Measurements from ENCODE around the gene GREB1.

GREB1 gene, protein sequence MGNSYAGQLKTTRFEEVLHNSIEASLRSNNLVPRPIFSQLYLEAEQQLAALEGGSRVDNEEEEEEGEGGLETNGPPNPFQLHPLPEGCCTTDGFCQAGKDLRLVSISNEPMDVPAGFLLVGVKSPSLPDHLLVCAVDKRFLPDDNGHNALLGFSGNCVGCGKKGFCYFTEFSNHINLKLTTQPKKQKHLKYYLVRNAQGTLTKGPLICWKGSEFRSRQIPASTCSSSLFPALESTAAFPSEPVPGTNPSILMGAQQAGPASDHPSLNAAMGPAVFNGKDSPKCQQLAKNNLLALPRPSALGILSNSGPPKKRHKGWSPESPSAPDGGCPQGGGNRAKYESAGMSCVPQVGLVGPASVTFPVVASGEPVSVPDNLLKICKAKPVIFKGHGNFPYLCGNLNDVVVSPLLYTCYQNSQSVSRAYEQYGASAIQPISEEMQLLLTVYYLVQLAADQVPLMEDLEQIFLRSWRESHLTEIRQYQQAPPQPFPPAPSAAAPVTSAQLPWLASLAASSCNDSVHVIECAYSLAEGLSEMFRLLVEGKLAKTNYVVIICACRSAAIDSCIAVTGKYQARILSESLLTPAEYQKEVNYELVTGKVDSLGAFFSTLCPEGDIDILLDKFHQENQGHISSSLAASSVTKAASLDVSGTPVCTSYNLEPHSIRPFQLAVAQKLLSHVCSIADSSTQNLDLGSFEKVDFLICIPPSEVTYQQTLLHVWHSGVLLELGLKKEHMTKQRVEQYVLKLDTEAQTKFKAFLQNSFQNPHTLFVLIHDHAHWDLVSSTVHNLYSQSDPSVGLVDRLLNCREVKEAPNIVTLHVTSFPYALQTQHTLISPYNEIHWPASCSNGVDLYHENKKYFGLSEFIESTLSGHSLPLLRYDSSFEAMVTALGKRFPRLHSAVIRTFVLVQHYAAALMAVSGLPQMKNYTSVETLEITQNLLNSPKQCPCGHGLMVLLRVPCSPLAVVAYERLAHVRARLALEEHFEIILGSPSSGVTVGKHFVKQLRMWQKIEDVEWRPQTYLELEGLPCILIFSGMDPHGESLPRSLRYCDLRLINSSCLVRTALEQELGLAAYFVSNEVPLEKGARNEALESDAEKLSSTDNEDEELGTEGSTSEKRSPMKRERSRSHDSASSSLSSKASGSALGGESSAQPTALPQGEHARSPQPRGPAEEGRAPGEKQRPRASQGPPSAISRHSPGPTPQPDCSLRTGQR (N-terminal part only)

DNA sequence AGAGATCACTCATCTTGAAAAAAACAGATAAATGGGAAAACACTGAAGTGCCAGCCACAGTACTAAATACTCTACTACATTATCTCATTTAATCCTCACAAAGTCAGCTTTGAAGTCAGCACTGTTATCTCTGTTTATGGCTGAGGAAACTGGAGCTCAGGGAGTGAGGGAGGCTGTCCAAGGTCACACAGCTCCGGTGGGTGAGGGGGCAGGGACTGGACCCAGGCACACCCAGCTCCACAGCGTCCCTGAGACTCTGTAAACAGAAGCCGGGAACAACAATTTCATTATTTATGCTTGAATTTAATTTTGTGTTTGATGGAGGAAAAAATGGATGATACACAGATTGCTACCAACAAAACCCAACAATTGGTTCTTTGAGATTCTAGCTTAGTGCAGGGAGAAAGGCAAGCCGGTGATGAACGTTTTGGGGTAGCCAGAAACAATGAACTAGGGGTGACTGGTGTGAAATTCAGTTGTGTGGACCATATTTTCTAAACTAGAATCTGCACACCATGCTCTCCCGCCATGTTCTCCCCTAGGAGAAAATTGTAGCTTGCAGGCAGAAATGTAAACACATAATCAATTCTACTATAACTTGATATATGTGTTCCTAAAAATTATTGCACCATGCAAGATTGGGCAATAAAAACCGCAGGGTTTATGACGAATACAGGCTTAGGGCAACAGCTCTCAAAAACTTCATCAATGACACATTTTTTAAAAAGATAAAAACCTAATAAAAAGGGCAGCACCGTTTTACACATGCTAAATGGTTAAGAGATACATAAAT, at the start of gene GREB1:
TSS of gene GREB1 (plus strand) at position 768 of the 793 bp plus-strand sequence. CDS start 22,570 bp downstream, outside the sequence.
- Histone ChIP-seq H3K4me3 (ENCODE audit: low read length) (no peak within 1 kb of the TSS), H3K36me3 (ENCODE audit: control insufficient read depth, insufficient read depth, low read length, severe bottlenecking) (no peaks in the 10 kb centered on the region), H3K9me3 (ENCODE audit: control insufficient read depth, low read length) (no peaks in the 10 kb centered on the region), H3K4me1 (ENCODE audit: control insufficient read depth, insufficient read depth, low read length) (peaks cover 25% of the 10 kb centered on the region), H3K27me3 (replicated peaks; ENCODE audit: control insufficient read depth, insufficient read depth, low read length) (peaks cover 46% of the 10 kb centered on the region), H3K9ac (ENCODE audit: low read length) (no peak within 1 kb of the TSS)
- no peak for DNase-seq (ENCODE audit: low read depth)

DNA sequence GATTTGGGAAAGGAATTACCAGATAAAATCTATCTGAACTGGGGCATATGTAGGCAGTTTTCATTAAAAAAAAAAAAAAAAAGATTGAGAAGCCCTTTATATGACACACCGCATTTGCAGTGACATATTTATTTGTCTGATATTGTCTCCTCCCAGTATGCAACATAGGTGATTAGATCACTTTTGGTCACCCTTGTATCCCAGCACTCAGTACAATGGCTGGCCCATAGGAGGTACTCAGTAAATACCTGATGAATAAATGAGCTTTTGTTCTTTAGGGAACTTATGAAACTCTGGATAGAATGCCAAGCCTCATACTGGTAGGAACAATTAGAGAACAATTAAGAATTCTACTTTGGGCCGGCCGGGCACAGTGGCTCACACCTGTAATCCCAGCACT, 45.0 kb upstream of the GREB1 start:
- H3K27me3 ChIP-seq (replicated peaks; ENCODE audit: control insufficient read depth, insufficient read depth, low read length): peaks cover 45% of the 10 kb centered on the region
- DNase-seq (ENCODE audit: low read depth): no peak
- H3K36me3 ChIP-seq (ENCODE audit: control insufficient read depth, insufficient read depth, low read length, severe bottlenecking): no peaks in the 10 kb centered on the region
- peaks cover 4% of the 10 kb centered on the region for H3K4me1 ChIP-seq (ENCODE audit: control insufficient read depth, insufficient read depth, low read length)
- no peak overlapping the region for H3K9ac ChIP-seq (ENCODE audit: low read length)
- H3K9me3 ChIP-seq (ENCODE audit: control insufficient read depth, low read length): no peaks in the 10 kb centered on the region
- H3K4me3 ChIP-seq (ENCODE audit: low read length): no peak overlapping the region

DNA sequence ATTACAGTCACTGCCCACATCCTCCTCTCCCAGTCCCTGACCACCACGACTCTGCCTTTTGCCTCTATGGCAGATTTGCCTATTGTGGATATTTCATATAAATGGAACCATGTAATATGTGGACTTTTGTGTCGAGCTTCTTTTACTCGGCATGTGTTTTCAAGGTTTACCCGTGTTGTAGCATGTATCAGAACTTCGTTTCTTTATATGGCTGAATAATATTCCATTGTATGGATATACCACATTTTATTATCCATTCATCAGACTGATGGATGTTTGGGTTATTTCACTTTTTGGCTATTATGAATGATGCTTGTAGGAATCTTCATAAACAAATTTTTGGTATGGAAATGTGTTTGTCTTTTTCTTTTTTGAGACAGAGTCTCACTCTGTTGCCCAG, 43.7 kb upstream of the GREB1 start:
- peaks cover 4% of the 10 kb centered on the region for H3K4me1 ChIP-seq (ENCODE audit: control insufficient read depth, insufficient read depth, low read length)
- H3K9me3 ChIP-seq (ENCODE audit: control insufficient read depth, low read length): no peaks in the 10 kb centered on the region
- peaks cover 41% of the 10 kb centered on the region for H3K27me3 ChIP-seq (replicated peaks; ENCODE audit: control insufficient read depth, insufficient read depth, low read length)
- no peaks in the 10 kb centered on the region for H3K36me3 ChIP-seq (ENCODE audit: control insufficient read depth, insufficient read depth, low read length, severe bottlenecking)
- no peak for DNase-seq (ENCODE audit: low read depth)
- no peak overlapping the region for H3K4me3 ChIP-seq (ENCODE audit: low read length)
- no peak overlapping the region for H3K9ac ChIP-seq (ENCODE audit: low read length)

DNA sequence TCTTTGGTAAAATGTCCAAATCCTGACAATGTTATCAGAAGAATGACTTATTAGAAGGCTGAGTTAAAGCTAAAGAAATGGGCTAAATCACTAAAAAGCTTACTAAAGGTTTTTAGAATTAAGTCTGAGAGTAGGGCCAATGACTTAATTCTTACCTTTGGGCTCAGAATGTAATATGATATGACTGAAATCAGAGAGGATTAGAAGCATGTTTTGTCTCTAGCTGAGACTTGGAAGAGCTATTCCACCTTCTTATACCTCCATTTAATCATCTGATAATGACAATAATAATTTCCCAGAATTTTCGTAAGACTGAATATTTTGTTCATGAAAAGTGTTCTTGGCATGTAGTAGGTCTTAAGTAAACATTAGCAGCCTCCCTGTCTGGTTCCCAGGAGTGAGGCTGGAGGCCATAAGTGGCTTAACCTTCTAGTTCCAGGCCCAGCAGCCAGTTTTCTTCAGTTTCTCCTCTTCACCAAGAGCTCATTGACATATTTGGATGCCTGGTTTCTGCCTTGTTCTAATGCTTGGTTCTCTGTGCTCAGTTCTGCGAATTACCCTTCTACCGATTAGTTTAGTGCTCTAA, 42.4 kb upstream of the GREB1 start:
- Histone ChIP-seq H3K9ac (ENCODE audit: low read length) (no peak overlapping the region), H3K4me1 (ENCODE audit: control insufficient read depth, insufficient read depth, low read length) (peaks cover 4% of the 10 kb centered on the region), H3K4me3 (ENCODE audit: low read length) (no peak overlapping the region), H3K9me3 (ENCODE audit: control insufficient read depth, low read length) (no peaks in the 10 kb centered on the region), H3K27me3 (replicated peaks; ENCODE audit: control insufficient read depth, insufficient read depth, low read length) (peaks cover 39% of the 10 kb centered on the region), H3K36me3 (ENCODE audit: control insufficient read depth, insufficient read depth, low read length, severe bottlenecking) (no peaks in the 10 kb centered on the region)
- DNase-seq (ENCODE audit: low read depth): no peak

DNA sequence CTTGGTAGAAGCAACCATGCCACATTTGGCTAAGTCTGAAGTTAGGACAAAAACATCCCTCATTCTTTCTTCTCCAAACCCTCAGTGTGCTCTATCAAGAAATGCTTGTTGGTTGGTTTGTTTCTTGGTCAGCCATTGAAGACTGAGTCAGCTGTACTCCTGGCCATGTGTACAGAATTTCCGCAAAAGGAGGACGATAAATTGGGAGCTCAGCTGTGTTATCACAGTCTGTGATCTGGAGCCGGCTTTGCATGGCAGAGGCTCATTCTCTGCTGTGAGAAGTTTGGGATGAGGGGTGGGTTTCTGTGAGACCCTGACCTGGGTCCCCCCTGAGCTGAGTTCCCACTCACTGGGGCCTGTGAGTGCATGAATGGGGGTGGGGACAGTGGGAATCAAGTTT, 41.6 kb upstream of the GREB1 start:
- H3K4me3 ChIP-seq (ENCODE audit: low read length): no peak overlapping the region
- peaks cover 4% of the 10 kb centered on the region for H3K4me1 ChIP-seq (ENCODE audit: control insufficient read depth, insufficient read depth, low read length)
- H3K9ac ChIP-seq (ENCODE audit: low read length): no peak overlapping the region
- no peaks in the 10 kb centered on the region for H3K9me3 ChIP-seq (ENCODE audit: control insufficient read depth, low read length)
- no peaks in the 10 kb centered on the region for H3K36me3 ChIP-seq (ENCODE audit: control insufficient read depth, insufficient read depth, low read length, severe bottlenecking)
- DNase-seq (ENCODE audit: low read depth): no peak
- H3K27me3 ChIP-seq (replicated peaks; ENCODE audit: control insufficient read depth, insufficient read depth, low read length): peaks cover 36% of the 10 kb centered on the region

DNA sequence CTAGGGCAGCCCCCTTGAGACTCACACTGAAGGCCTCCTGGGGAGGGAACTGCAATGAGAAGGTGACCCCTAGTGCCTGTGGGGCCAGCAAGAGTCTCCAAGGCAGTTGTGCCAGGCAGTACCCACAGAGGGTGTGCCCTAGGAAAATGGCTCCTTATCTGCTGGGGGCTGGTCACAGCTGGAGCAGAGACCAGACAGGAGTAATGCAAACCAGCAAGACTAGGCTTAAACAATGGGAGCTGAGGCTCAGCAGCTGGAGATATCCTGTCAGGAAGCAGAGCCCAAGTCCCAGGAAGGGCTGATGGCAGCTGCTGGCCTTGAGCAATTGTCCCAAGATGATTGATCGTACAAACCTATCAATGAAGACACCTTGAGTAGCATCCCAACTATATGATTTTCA, 41.1 kb upstream of the GREB1 start:
- no peak for DNase-seq (ENCODE audit: low read depth)
- Histone ChIP-seq H3K4me3 (ENCODE audit: low read length) (no peak overlapping the region), H3K4me1 (ENCODE audit: control insufficient read depth, insufficient read depth, low read length) (peaks cover 4% of the 10 kb centered on the region), H3K27me3 (replicated peaks; ENCODE audit: control insufficient read depth, insufficient read depth, low read length) (peaks cover 34% of the 10 kb centered on the region), H3K9ac (ENCODE audit: low read length) (no peak overlapping the region), H3K9me3 (ENCODE audit: control insufficient read depth, low read length) (no peaks in the 10 kb centered on the region), H3K36me3 (ENCODE audit: control insufficient read depth, insufficient read depth, low read length, severe bottlenecking) (no peaks in the 10 kb centered on the region)

DNA sequence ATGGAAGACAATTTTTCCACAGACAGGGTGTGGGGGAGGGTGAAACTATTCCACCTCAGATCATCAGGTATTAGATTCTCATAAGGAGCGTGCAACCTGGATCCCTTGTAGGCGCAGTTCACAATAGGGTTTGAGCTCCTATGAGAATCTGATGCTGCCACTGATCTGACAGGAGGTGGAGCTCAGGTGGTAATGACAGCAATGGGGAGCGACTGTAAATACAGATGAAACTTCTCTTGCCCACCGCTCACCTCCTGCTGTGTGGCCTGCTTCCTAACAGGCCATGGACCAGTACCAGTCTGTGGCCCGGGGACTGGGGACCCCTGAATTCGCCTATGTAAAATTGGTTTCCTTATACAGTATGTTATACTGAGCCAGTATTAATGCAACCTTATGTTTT, 40.6 kb upstream of the GREB1 start:
- Histone ChIP-seq H3K9ac (ENCODE audit: low read length) (no peak overlapping the region), H3K4me3 (ENCODE audit: low read length) (no peak overlapping the region), H3K4me1 (ENCODE audit: control insufficient read depth, insufficient read depth, low read length) (peaks cover 4% of the 10 kb centered on the region), H3K27me3 (replicated peaks; ENCODE audit: control insufficient read depth, insufficient read depth, low read length) (peaks cover 34% of the 10 kb centered on the region), H3K36me3 (ENCODE audit: control insufficient read depth, insufficient read depth, low read length, severe bottlenecking) (no peaks in the 10 kb centered on the region), H3K9me3 (ENCODE audit: control insufficient read depth, low read length) (no peaks in the 10 kb centered on the region)
- no peak for DNase-seq (ENCODE audit: low read depth)

DNA sequence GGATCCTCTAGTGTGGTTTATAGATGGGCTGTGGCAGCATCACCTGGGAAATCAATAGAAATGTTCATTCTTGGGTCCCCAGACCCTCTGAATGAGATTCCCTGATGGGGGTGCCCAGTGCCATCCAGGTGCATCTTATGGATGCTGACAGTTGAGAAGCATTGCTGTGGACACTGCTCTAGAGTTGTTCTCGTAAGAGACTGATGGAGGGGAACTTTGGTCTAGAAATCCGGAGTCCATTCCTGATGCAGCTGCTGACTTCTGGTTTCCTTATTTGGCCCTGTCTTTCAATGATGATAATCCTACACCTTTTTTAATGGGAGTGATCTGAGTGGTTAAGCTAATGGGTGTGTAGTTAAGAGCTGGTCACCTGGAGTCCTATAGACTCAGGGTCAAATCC, 39.5 kb upstream of the GREB1 start:
- peaks cover 14% of the 10 kb centered on the region for H3K4me1 ChIP-seq (ENCODE audit: control insufficient read depth, insufficient read depth, low read length)
- peaks cover 36% of the 10 kb centered on the region for H3K27me3 ChIP-seq (replicated peaks; ENCODE audit: control insufficient read depth, insufficient read depth, low read length)
- no peaks in the 10 kb centered on the region for H3K9me3 ChIP-seq (ENCODE audit: control insufficient read depth, low read length)
- H3K9ac ChIP-seq (ENCODE audit: low read length): no peak overlapping the region
- no peak overlapping the region for H3K4me3 ChIP-seq (ENCODE audit: low read length)
- DNase-seq (ENCODE audit: low read depth): no peak
- H3K36me3 ChIP-seq (ENCODE audit: control insufficient read depth, insufficient read depth, low read length, severe bottlenecking): no peaks in the 10 kb centered on the region

DNA sequence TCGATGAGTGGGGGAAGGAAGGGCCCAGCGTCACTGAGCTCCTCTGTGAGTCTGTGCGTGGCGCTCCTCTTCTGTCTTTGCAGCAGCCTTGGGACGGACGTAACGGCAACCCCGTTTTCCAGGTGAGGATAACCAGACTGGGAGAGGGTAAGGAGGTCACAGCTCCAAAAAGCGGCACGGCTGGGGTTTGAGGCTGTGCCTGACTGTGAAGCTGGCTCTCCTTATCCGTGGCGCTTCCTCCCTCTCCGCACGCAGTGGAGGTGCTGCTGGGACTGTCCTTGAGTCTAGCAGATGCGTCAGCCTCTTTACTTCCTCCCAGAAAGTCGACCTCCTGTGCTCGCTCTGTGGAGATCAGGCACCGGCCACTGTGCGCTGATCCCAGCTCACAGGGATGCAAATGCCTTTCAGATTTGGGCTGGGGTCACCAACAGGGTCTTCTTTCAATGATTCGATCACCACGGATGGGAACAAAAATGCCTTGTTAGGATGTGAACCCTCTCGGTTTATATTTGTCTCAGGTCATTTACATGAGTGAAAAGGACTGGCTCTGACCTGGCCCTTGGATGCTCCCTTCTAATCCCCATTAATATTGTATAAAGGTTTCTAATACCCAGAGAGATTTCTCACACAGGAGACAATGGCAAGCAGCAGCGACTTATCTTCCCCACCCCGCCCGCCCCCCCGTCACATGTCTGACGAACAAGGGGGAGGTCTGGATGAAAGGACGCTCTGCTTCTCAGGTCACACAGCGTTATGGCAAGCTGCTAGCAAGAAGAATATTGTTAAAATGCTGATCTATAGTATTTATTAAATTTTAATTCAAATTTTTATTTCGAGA, 37.8 kb upstream of the GREB1 start:
- Histone ChIP-seq H3K36me3 (ENCODE audit: control insufficient read depth, insufficient read depth, low read length, severe bottlenecking) (no peaks in the 10 kb centered on the region), H3K27me3 (replicated peaks; ENCODE audit: control insufficient read depth, insufficient read depth, low read length) (peaks cover 40% of the 10 kb centered on the region), H3K9ac (ENCODE audit: low read length) (no peak overlapping the region), H3K9me3 (ENCODE audit: control insufficient read depth, low read length) (no peaks in the 10 kb centered on the region), H3K4me1 (ENCODE audit: control insufficient read depth, insufficient read depth, low read length) (peaks cover 14% of the 10 kb centered on the region), H3K4me3 (ENCODE audit: low read length) (no peak overlapping the region)
- no peak for DNase-seq (ENCODE audit: low read depth)

Data from adipocyte (in vitro differentiated cells).